H9 (cell line): ENCODE measurements around the gene HEXIM1. TPM values are rescaled to one million over a fixed set of nuclear protein-coding genes. Genes with fewer than 3 reads are reported as not detected.

Source experiments
- DNase-seq: peaks from one replicate; pipeline ENCODE4 v3.0.0-alpha.2; 2017
- H2AFZ ChIP-seq: one replicate; pipeline ENCODE4 v1.6.1; 2013; ENCODE audit warnings: mild to moderate bottlenecking, low read length, control low read depth, moderate library complexity
- H2AK5ac ChIP-seq: 2 replicates; pipeline ENCODE4 v1.6.1; 2013; ENCODE audit warnings: low read length, control low read depth, mixed read lengths; ENCODE audit not compliant: insufficient read length
- H2BK120ac ChIP-seq: one replicate; pipeline ENCODE4 v1.6.1; 2013; ENCODE audit warnings: low read depth, mild to moderate bottlenecking, low read length, control low read depth, inconsistent platforms; ENCODE audit not compliant: poor library complexity, severe bottlenecking
- H2BK12ac ChIP-seq: 2 replicates; pipeline ENCODE4 v1.6.1; 2013; ENCODE audit warnings: low read length, control low read depth, mixed read lengths, low read depth; ENCODE audit not compliant: insufficient read length
- H2BK15ac ChIP-seq: 2 replicates; pipeline ENCODE4 v1.6.1; 2013; ENCODE audit warnings: low read depth, low read length, control low read depth
- H2BK20ac ChIP-seq: one replicate; pipeline ENCODE4 v1.6.1; 2013; ENCODE audit warnings: low read depth, mild to moderate bottlenecking, low read length, control low read depth, inconsistent platforms; ENCODE audit not compliant: poor library complexity, severe bottlenecking
- H2BK5ac ChIP-seq: 2 replicates; pipeline ENCODE4 v1.6.1; 2013; ENCODE audit warnings: low read length, control low read depth, mixed read lengths; ENCODE audit not compliant: insufficient read length
- H3K14ac ChIP-seq: 2 replicates; pipeline ENCODE4 v1.6.1; 2013; ENCODE audit warnings: low read length, control low read depth; ENCODE audit not compliant: insufficient read depth
- H3K18ac ChIP-seq: 2 replicates; pipeline ENCODE4 v1.6.1; 2013; ENCODE audit warnings: low read depth, mild to moderate bottlenecking, mixed read lengths, low read length, control low read depth; ENCODE audit not compliant: insufficient read length
- H3K23ac ChIP-seq: 2 replicates; pipeline ENCODE4 v1.6.1; 2013; ENCODE audit warnings: low read length, control low read depth, mixed read lengths, low read depth; ENCODE audit not compliant: insufficient read length
- H3K23me2 ChIP-seq: 2 replicates; pipeline ENCODE4 v1.6.1; 2013; ENCODE audit warnings: low read depth, mild to moderate bottlenecking, mixed read lengths, low read length, control low read depth; ENCODE audit not compliant: insufficient read length, poor library complexity, severe bottlenecking
- H3K27ac ChIP-seq: 2 replicates; pipeline ENCODE4 v1.5.1; 2013; ENCODE audit warnings: low read length, control low read depth, mixed read lengths, low read depth; ENCODE audit not compliant: insufficient read length
- H3K27me3 ChIP-seq: 2 replicates; pipeline ENCODE4 v1.6.1; 2013; ENCODE audit warnings: low read length, control low read depth, inconsistent platforms; ENCODE audit not compliant: insufficient read depth
- H3K4ac ChIP-seq: 2 replicates; pipeline ENCODE4 v1.6.1; 2013; ENCODE audit warnings: low read depth, mild to moderate bottlenecking, control low read depth, inconsistent platforms, low read length, moderate library complexity
- H3K4me1 ChIP-seq: 2 replicates; pipeline ENCODE4 v1.6.1; 2013; ENCODE audit warnings: low read length, control low read depth, inconsistent platforms; ENCODE audit not compliant: insufficient read depth
- H3K4me2 ChIP-seq: 2 replicates; pipeline ENCODE4 v1.6.1; 2013; ENCODE audit warnings: low read length, control low read depth, mixed read lengths; ENCODE audit not compliant: insufficient read length, insufficient read depth
- H3K56ac ChIP-seq: 2 replicates; pipeline ENCODE4 v1.6.1; 2013; ENCODE audit warnings: low read depth, mild to moderate bottlenecking, mixed read lengths, low read length, control low read depth; ENCODE audit not compliant: insufficient read length
- H3K79me1 ChIP-seq: 2 replicates; pipeline ENCODE4 v1.6.1; 2013; ENCODE audit warnings: low read depth, mild to moderate bottlenecking, moderate library complexity, low read length, control low read depth, inconsistent platforms; ENCODE audit not compliant: insufficient read depth, poor library complexity, severe bottlenecking
- H3K79me2 ChIP-seq: 2 replicates; pipeline ENCODE4 v1.6.1; 2013; ENCODE audit warnings: low read length, control low read depth, inconsistent platforms; ENCODE audit not compliant: insufficient read depth
- H3K9ac ChIP-seq: 2 replicates; pipeline ENCODE4 v1.6.1; 2013; ENCODE audit warnings: low read length, control low read depth, mixed read lengths; ENCODE audit not compliant: insufficient read length; ENCODE audit errors: extremely low read depth
- H3K9me3 ChIP-seq: one replicate; pipeline ENCODE4 v1.6.1; 2013; ENCODE audit warnings: low read depth, low read length, inconsistent platforms; ENCODE audit not compliant: control insufficient read depth
- H3T11ph ChIP-seq: one replicate; pipeline ENCODE4 v1.6.1; 2013; ENCODE audit warnings: mild to moderate bottlenecking, low read length, control low read depth, inconsistent platforms
- H4K20me1 ChIP-seq: one replicate; pipeline ENCODE4 v1.6.1; 2013; ENCODE audit not compliant: control insufficient read depth, insufficient read length, insufficient read depth
- H4K5ac ChIP-seq: 2 replicates; pipeline ENCODE4 v1.6.1; 2013; ENCODE audit warnings: low read depth, mild to moderate bottlenecking, mixed read lengths, low read length, control low read depth; ENCODE audit not compliant: insufficient read length
- H4K8ac ChIP-seq: replicated peaks from 2 replicates; pipeline ENCODE4 v1.6.1; 2013; ENCODE audit warnings: low read length, control low read depth, mixed read lengths, low read depth; ENCODE audit not compliant: insufficient read length
- H4K91ac ChIP-seq: 2 replicates; pipeline ENCODE4 v1.6.1; 2013; ENCODE audit warnings: low read depth, mild to moderate bottlenecking, moderate library complexity, mixed read lengths, low read length, control low read depth; ENCODE audit not compliant: insufficient read length
- H3K27ac Mint-ChIP-seq, 3 experiments: 2 replicates in 2 of 3; 3 replicates in 1 of 3; pipeline ENCODE4 v1.8.0; 2020 to 2021; ENCODE audit warnings: mixed read lengths in 3 of 3, mild to moderate bottlenecking in 1 of 3, moderate library complexity in 1 of 3
- H3K27me3 Mint-ChIP-seq: 2 replicates; pipeline ENCODE4 v1.8.0; 2021; ENCODE audit warnings: low read depth, mild to moderate bottlenecking, moderate library complexity, mixed read lengths
- H3K36me3 Mint-ChIP-seq, 3 experiments: 2 replicates in 2 of 3; 3 replicates in 1 of 3; pipeline ENCODE4 v1.8.0; 2020 to 2021; ENCODE audit warnings: low read depth in 3 of 3, mixed read lengths in 3 of 3; ENCODE audit not compliant: insufficient read depth in 1 of 3
- H3K4me1 Mint-ChIP-seq, 2 experiments: 2 replicates each; pipeline ENCODE4 v1.8.0; 2020; ENCODE audit warnings: mixed read lengths in 2 of 2
- H3K4me3 Mint-ChIP-seq, 2 experiments: 2 replicates in 1 of 2; 3 replicates in 1 of 2; pipeline ENCODE4 v1.8.0; 2020 to 2021; ENCODE audit warnings: mild to moderate bottlenecking in 2 of 2, mixed read lengths in 2 of 2, moderate library complexity in 1 of 2
- H3K9me3 Mint-ChIP-seq, 2 experiments: 2 replicates in 1 of 2; 3 replicates in 1 of 2; pipeline ENCODE4 v1.8.0; 2020; ENCODE audit warnings: mild to moderate bottlenecking in 2 of 2, mixed read lengths in 2 of 2, moderate library complexity in 1 of 2
- CTCF ChIP-seq: fragments of 200-600 bp; sonication (generic); conservative IDR thresholded peaks from 3 replicates; pipeline ENCODE4 v1.8.0; 2021; ENCODE audit warnings: antibody characterized with exemption, mild to moderate bottlenecking
- WGBS: extraction: QIAGEN DNeasy Blood & Tissue Kit; methylation state at CpG from one replicate; pipeline ENCODE4 v1.1.7; 2013; ENCODE audit warnings: missing lambda C conversion rate, low lambda C conversion rate, mixed read lengths; ENCODE audit not compliant: insufficient read length; ENCODE audit errors: extremely low coverage; 5-methylcytosine and 5-hydroxymethylcytosine counted together
- total RNA-seq: library from RNA; stranded (reverse); gene quantifications from 2 replicates; pipeline ENCODE4 v1.2.1, GENCODE V29; 2021

The HEXIM1 gene
- total RNA-seq, 1 experiment from 2014 or later, result 32.4 TPM

DNA sequence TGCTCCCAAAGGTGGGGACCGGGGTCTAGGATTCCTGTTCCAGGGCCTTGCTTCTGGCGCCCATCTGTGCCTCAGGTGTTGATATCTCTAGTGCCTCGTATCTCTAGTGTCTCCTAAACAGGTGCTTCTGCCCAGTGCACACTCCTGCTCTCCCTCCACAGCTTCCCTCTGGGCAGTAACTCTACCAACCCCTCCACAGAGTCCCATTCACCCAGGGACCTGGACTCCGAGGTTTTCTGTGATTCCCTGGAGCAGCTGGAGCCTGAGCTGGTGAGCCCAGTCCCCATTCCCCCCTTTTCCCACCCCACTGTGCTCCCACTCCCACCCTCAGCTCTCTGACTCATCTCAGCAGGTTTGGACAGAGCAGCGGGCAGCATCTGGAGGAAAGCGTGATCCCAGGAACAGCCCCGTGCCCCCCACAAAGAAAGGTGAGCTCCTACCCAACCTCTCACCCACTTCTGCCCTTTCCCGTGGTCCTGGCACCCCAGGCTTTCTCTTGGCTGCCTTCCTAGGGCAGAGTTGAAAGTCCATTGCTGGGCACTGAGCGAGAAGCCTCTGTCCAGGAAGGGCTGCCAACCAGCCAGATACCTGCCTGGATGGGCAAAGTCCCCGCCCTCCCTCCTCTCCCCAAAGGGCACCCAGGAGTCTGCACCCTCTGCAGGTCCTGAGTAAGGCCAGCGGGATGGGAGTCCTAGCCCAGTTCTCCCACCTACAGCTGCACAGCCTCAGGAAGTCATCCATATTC lies 10.5 kb upstream of the HEXIM1 start:
- H4K20me1 ChIP-seq, result no peaks in the 10 kb centered on the region
- peaks cover 11% of the 10 kb centered on the region for H3K23me2 ChIP-seq
- peaks cover 1% of the 10 kb centered on the region; the same call in 1 of the 2 replicates for H3K27me3 Mint-ChIP-seq
- H3K18ac ChIP-seq, result no peak overlapping the region
- H4K91ac ChIP-seq, result no peak overlapping the region
- no peaks in the 10 kb centered on the region for H3K79me1 ChIP-seq
- no peak overlapping the region for H2BK120ac ChIP-seq
- no peak overlapping the region for H2BK15ac ChIP-seq
- no peak overlapping the region for H2AK5ac ChIP-seq
- no peak overlapping the region for H3K9ac ChIP-seq
- H3K27ac ChIP-seq, result no peak overlapping the region
- H3K4me2 ChIP-seq, result no peak overlapping the region
- no peak for DNase-seq
- no peak overlapping the region for H2BK20ac ChIP-seq
- no peak overlapping the region for H4K5ac ChIP-seq
- TF ChIP-seq CTCF, result no peak
- H2BK5ac ChIP-seq, result no peak overlapping the region
- H3K14ac ChIP-seq, result no peak overlapping the region
- no peak overlapping the region for H2AFZ ChIP-seq
- H3K4ac ChIP-seq, result no peak overlapping the region
- no peak overlapping the region for H3K27ac Mint-ChIP-seq
- no CpG with 5 or more reads among the region's 11 CpGs for whole genome bisulfite sequencing
- no peak overlapping the region for H3K23ac ChIP-seq
- no peaks in the 10 kb centered on the region for H3K4me1 ChIP-seq
- no peak overlapping the region for H3T11ph ChIP-seq
- H3K79me2 ChIP-seq, result no peaks in the 10 kb centered on the region
- H3K9me3 Mint-ChIP-seq, result peaks cover 3 to 5% of the 10 kb centered on the region in 2 experiments; a peak in 4 of 5 replicates
- H4K8ac ChIP-seq, result no peak overlapping the region
- H2BK12ac ChIP-seq, result no peak overlapping the region
- no peaks in the 10 kb centered on the region for H3K27me3 ChIP-seq
- H3K4me3 Mint-ChIP-seq, result peak overlapping the region in 1 of 2 experiments; percentile 38; a peak in 1 of 5 replicates
- H3K56ac ChIP-seq, result no peak overlapping the region
- peaks cover 3 to 6% (median 4%) of the 10 kb centered on the region in 3 experiments; a peak in 5 of 7 replicates for H3K36me3 Mint-ChIP-seq
- H3K9me3 ChIP-seq, result no peaks in the 10 kb centered on the region
- peaks cover 9 to 17% of the 10 kb centered on the region in 2 experiments for H3K4me1 Mint-ChIP-seq
